Erythroblast (primary cell): ENCODE measurements around the gene SUN1.

Source experiments
- DNase-seq, 2 experiments: peaks; one replicate each; lab custom pipeline; 2025; lab: John Stamatoyannopoulos, UW
- GATA1 ChIP-seq: IDR thresholded peaks from 2 replicates; pipeline ENCODE4 v1.6.1; 2011; ENCODE audit warnings: low read depth, mild to moderate bottlenecking, control low read depth, low read length, moderate library complexity
- POLR2A ChIP-seq: IDR thresholded peaks from 2 replicates; pipeline ENCODE4 v1.6.1; 2011; ENCODE audit warnings: mild to moderate bottlenecking, low read length

Gene SUN1

DNA sequence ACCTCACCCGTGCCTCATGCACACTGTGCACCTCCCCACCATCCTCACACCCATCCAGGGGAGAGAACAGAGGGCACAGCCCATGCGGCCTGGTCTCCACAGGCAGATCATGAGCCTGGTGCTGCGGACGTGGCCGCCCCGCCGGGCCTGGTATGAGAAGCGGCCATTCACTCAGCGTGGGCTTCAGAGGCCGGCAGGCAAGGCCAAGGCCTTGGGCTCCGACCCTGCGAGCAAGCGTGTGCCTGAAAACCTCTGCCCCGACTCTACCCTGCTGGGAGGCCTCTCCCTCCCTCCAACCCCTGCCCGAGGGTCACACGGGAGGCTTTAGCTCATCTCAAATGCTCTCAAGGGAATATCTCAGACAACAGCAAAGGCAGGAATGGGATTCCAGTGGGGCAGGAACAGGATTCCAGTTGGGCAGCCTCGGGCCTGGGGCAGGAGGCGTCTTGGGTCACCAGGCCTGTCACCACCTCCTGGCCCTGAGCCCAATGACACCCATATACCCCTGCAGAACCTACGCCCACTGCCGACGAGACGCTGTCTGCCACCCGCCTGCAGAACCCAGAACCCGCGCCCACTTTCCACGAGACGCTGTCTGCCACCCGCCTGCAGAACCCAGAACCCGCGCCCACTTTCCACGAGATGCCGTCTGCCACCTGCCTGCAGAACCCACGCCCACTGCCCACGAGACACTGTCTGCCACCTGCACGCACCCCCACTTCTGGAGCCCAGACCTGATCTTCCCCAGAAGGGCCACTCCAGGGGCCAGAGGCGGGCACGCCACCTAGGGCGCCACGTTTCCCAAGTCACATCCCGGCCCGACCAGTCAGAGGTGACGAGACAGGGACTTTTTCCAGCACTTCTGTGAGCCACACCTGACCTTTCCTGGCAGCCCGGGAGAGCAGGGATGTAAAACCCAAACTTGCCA, 83.3 kb downstream of the SUN1 start:
- no peak for DNase-seq
- TF ChIP-seq GATA1 (no peak), POLR2A (no peak)

DNA sequence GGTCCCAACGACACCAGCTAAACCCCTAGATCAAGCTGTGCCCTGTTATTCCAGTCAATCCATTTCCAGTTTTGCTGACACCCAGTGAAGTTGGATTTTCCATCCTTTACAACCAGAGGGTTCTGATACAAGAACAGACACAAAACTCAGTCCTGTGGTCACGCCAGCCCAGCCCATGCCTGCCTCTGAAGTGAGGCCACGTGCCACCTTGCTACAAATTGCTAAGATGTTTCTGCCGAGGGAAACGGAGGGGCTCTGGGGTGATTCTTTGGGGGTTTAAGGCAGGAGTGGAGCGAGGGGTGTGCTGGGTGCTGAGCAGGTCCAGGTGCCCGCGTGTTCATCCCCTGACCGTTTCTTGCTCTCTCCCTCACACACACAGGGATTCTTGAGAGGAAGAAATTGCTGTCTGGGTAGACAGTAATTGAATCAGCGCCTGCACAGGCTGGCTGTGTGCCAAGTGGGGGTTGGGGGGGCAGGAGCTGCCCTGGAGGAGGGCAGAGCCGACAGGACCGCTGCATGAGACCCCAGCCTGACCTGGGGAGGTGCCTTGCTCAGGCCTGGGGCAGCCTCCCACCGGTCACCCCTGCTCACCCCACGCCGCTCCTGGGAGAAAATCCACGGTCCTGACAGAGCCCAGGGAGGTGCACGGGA, 84.1 kb downstream of the SUN1 start:
- DNase-seq = no peak
- TF ChIP-seq GATA1 (no peak), POLR2A (no peak)

- no peak for TF ChIP-seq POLR2A
- no peak for TF ChIP-seq GATA1
- no peak for DNase-seq
These were observed 85.2 kb downstream of the SUN1 start for GRCh38 chr7:917255-918117.

DNA sequence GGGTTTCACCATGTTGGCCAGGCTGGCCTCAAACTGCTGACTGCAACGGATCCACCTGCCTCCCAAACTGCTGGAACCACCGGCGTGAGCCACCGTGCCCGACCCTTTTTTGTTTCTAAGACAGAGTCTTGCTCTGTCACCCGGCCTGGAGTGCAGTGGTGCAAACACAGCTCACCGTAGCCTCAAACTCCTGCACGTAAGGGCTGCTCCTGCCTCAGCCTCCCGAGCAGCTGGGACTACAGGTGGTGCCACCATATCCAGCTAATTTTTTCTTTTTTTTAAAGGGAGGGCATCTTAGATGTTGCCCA, 85.8 kb downstream of the SUN1 start:
- DNase-seq = no peak
- TF ChIP-seq GATA1 (no peak), POLR2A (no peak)

DNA sequence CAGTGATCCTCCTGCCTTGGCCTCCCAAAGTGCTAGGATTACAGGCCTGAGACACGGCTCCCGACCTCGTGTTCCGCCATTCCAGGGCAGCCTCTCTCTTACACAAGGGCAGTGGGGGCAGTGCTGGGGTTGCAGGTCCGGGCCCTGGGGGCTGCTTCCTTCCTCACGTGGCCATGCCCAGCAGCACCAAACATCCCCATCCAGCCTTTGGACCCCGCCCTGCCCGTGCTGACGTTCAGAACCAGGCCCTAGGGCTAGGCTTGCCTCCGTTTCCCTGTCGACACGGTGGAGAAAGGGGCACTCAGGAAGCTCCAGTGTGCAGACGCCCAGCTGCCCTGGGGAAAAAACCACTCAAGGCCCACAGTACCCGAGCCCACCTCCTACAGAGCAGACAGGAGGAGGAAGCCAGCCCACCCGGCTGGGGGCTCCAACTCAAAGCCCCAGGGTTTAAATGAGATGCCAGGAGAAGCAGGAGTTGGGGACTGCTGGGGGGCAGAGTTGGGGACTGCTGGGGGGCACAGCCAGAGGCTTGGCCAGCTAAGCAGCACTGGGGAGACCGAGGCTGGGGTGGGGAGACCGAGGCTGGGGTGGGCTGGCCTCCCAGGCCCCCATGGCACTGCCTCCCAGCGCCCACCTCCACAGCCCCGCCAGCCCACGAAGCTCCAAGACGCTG, 86.3 kb downstream of the SUN1 start:
- DNase-seq = no peak
- no peak for TF ChIP-seq GATA1
- TF ChIP-seq POLR2A = no peak

DNA sequence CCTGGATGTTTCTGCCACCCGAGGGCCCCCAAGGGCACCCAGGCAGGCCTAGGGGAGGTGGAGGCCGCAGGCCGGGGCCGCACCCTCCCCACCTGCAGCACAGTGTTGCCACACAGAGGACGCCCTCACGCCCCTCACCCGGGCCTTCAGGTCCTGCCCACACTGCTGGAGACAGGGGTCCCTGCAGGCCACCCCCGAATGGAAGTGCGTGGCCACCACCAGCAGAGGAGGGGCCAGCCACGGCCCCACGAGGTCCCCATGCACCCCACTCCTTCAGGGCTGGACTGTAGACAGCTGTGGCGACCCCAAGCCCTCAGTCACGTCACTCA, 86.8 kb downstream of the SUN1 start:
- no peak for DNase-seq

GRCh38 chr7:919924-920341, 87.7 kb downstream of the SUN1 start:
- TF ChIP-seq GATA1 = no peak
- no peak for TF ChIP-seq POLR2A
- no peak for DNase-seq

More for the DNA sequence above, 86.8 kb downstream of the SUN1 start:
- TF ChIP-seq POLR2A (no peak), GATA1 (no peak)

DNA sequence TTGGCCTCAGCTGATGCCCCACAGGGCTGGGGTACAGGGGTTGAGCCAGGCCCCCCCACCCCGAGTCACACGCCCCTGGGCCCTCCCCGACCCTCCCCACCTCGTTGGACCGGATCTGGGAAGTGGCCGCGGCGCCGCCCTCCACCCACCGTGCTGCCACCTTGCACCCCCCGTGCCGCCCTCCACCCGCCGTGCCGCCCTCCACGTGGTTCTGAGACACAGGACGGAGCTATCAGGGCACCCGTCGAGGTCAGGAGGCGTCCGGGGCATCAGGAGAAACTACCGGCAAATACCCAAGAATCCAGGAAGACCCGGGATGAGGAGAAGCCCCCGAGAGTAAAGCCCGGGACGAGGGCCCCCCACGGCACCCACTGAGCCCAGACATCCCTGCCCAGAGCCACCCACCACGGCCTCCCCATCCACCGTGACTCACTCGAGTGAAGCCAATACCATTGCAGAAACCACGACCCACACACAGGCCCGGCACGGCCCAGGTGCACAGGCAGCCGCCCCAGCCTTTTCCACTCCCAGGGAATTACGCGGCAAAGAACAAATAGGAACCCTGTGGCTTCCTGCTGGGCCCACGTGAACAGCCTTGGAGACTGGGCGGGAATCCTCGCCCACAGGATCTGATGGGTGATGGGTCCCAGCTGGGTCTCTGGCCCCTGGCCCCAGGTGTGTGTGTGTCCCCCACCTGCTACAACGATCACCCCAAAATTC, 88.2 kb downstream of the SUN1 start:
- no peak for TF ChIP-seq POLR2A
- no peak for TF ChIP-seq GATA1
- no peak for DNase-seq

DNA sequence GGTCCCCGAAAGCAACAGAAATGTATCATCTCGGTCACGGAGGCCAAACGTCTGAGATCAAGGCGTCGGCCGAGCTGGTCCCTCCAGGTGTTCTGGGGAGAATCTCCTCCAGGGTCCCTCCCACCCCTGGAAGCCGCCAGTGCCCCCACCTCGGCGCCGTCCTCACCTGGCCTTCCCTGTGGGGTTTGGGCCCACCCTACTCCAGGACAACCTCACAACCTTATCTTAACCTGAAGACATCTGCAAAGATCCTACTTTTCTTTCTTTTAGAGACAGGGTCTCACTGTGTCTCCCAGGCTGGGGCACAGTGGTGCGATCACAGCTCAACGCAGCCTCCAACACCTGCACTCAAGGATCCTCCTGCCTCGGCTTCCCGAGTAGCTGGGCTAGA, 88.8 kb downstream of the SUN1 start:
- TF ChIP-seq GATA1 = no peak
- no peak for TF ChIP-seq POLR2A
- DNase-seq = no peak

DNA sequence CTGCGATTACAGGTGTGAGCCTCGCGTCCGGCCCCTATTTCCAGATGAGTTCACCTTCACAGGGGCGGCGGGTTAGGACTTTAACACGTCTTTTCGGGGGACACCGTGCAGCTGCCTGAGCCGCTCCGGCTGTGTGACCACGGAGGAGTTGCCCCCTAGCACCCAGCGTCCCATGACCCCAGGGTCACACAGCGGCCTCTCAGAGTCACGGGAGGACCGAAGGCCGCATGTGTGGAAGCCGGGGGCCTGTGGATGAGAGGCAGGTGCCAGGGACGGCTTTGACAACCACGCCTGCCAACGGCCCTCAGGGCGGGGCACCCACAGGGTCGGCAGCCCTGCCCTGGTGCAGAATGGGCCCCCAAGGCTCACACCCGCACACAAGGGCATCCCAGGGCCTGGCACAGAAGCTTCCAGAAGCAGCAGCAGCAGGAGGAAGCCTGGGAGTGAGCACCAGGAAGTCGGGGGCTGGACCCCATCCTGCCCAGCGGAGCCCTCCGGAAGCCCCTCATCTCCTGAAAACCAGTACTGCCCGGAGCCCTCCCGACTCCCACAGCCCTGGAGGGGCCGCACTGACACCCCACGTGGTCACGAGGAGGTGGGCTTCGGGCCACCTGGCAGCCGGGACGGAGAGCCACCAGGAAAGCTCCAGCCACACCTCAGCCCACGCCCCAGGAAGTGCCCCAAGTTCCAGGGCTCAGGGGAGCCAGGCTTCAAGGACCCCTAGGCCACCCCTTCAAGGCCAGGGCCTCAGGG, 89.5 kb downstream of the SUN1 start:
- DNase-seq = no peak

DNA sequence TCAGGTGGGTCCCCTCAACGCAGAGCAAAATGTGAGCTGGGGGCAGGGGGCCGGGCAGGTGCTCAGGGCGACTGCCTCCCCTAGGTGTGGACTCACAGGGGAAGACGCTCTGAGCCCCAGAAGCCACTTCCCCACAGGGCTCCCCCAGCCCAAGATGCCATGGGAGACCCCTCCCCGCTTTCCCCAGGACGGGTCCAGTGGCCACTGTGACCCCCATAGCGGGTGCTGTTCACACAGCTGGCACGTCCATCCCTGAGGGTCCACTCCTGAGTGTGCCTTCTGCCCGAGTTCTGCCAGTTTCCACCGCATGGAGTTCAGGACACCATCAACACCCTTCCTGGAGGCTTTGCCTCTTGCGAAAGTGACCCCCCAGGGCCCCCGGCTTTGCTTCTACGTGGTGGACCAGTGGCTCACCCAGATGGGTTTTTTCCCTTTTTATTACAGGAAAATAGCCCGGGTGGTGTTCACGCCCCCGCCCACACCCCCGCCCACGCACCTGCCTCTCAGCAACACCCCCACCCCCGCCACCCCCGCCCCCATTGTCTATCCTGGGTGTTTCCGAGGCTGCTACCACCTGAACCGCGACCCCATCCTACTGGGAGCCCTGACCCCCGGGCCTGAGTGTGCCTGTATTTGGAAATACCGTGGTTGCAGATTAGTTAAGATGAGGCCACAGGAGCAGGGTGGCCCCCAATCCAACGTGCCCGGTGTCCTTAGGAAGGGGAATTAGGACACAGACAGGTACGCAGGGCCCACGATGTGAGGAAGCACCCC, 90.2 kb downstream of the SUN1 start:
- DNase-seq = no peak
- TF ChIP-seq POLR2A = no peak
- TF ChIP-seq GATA1 = no peak

More for the DNA sequence above, 89.5 kb downstream of the SUN1 start:
- TF ChIP-seq POLR2A = no peak
- TF ChIP-seq GATA1 = no peak
